HEK293T (cell line): ENCODE data around the gene RBM15B.

Experiments
- BHLHE40 ChIP-seq: fragments of 450-650 bp; IDR thresholded peaks from 2 replicates; pipeline ENCODE4 v1.6.1; 2016; ENCODE audit warnings: mild to moderate bottlenecking, moderate library complexity, borderline replicate concordance
- NFRKB ChIP-seq: fragments of 450-650 bp; IDR thresholded peaks from 2 replicates; pipeline ENCODE4 v1.6.1; 2016; ENCODE audit warnings: mild to moderate bottlenecking, moderate library complexity
- PKNOX1 ChIP-seq: fragments of 450-650 bp; IDR thresholded peaks from 2 replicates; pipeline ENCODE4 v1.6.1; 2016
- SP1 ChIP-seq: fragments of 450-650 bp; IDR thresholded peaks from 2 replicates; pipeline ENCODE4 v1.6.1; 2017

GRCh38 chr3:51398595-51399310, 7.7 kb downstream of the RBM15B start:
- no peak for TF ChIP-seq SP1
- no peak for TF ChIP-seq NFRKB
- TF ChIP-seq BHLHE40, result no peak
- no peak for TF ChIP-seq PKNOX1
